ENCODE results near the gene NAT14. TPM values are rescaled to one million over a fixed set of nuclear protein-coding genes. Genes with fewer than 3 reads are reported as not detected.
"Not testable (repeated sequence)": the region's sequence is repeated elsewhere in the genome, so short reads cannot be mapped to it uniquely, and the experiment has no call there.

NAT14 gene
- 7.3 TPM for total RNA-seq
- long read RNA-seq = 0 reads

GRCh38 chr19:55484593-55485438 lies at the start of gene NAT14:
TSS of gene NAT14 (plus strand) at chr19:55485188. CDS start at chr19:55485709, 521 bp downstream.
- no peak for DNase-seq (ENCODE audit: low spot score)

- no peak for DNase-seq (ENCODE audit: low spot score)
These were observed 48.1 kb upstream of the NAT14 start for GRCh38 chr19:55436847-55437246.

- DNase-seq (ENCODE audit: low spot score) = no peak
These were observed 47.6 kb upstream of the NAT14 start for GRCh38 chr19:55437410-55437809.

- DNase-seq (ENCODE audit: low spot score) = no peak
These were observed 45.9 kb upstream of the NAT14 start for GRCh38 chr19:55439052-55439451.

- no peak for DNase-seq (ENCODE audit: low spot score)
These were observed 44.4 kb upstream of the NAT14 start for GRCh38 chr19:55440411-55441105.

GRCh38 chr19:55441319-55441691 lies 43.7 kb upstream of the NAT14 start:
- DNase-seq (ENCODE audit: low spot score) = no peak

GRCh38 chr19:55441692-55442321 lies 43.2 kb upstream of the NAT14 start:
- no peak for DNase-seq (ENCODE audit: low spot score)

GRCh38 chr19:55442372-55442961 lies 42.5 kb upstream of the NAT14 start:
- no peak for DNase-seq (ENCODE audit: low spot score)

- no peak for DNase-seq (ENCODE audit: low spot score)
These were observed 41.8 kb upstream of the NAT14 start, which contains the start of gene SHISA7 for GRCh38 chr19:55443045-55443823. TSS of gene SHISA7 (minus strand) at chr19:55443300. CDS start at chr19:55442863, 437 bp downstream.

- DNase-seq (ENCODE audit: low spot score) = no peak
These were observed 41.0 kb upstream of the NAT14 start for GRCh38 chr19:55443824-55444480.

- DNase-seq (ENCODE audit: low spot score) = no peak
These were observed 40.3 kb upstream of the NAT14 start for GRCh38 chr19:55444646-55445045.

GRCh38 chr19:55446060-55446459 lies 38.9 kb upstream of the NAT14 start:
- no peak for DNase-seq (ENCODE audit: low spot score)

- DNase-seq (ENCODE audit: low spot score) = no peak
These were observed 37.4 kb upstream of the NAT14 start for GRCh38 chr19:55447421-55448174.

- not testable (repeated sequence) for DNase-seq (ENCODE audit: low spot score)
These were observed 36.9 kb upstream of the NAT14 start for GRCh38 chr19:55448175-55448490.

- DNase-seq (ENCODE audit: low spot score) = no peak
These were observed 35.5 kb upstream of the NAT14 start for GRCh38 chr19:55449469-55449868.

- no peak for DNase-seq (ENCODE audit: low spot score)
These were observed 33.6 kb upstream of the NAT14 start for GRCh38 chr19:55451163-55451964.

GRCh38 chr19:55451965-55452748 lies 32.8 kb upstream of the NAT14 start:
- DNase-seq (ENCODE audit: low spot score) = no peak

- no peak for DNase-seq (ENCODE audit: low spot score)
These were observed 32.1 kb upstream of the NAT14 start for GRCh38 chr19:55452749-55453346.
